Erythroblast (primary cell): ENCODE measurements around the gene SLC38A11.

Experiments
- GATA1 ChIP-seq: IDR thresholded peaks from 2 replicates; pipeline ENCODE4 v1.6.1; 2011; ENCODE audit warnings: low read depth, mild to moderate bottlenecking, control low read depth, low read length, moderate library complexity
- POLR2A ChIP-seq: IDR thresholded peaks from 2 replicates; pipeline ENCODE4 v1.6.1; 2011; ENCODE audit warnings: mild to moderate bottlenecking, low read length

GRCh38 chr2:164932377-164932776, 22.9 kb downstream of the SLC38A11 start:
- TF ChIP-seq POLR2A, result no peak
- TF ChIP-seq GATA1, result no peak
